ENCODE data around the gene SRGAP3.

GRCh38 chr3:9169956-9170850, 79.2 kb downstream of the SRGAP3 start:
- TF ChIP-seq POLR2A (IDR thresholded peaks at IDR 0.05) (no peak), CTCF (IDR thresholded peaks at IDR 0.05) (no peak)

Measured in testis (tissue), 2 donors.